Ovary (tissue), 9 donors: ENCODE measurements around the gene ZCCHC2. TPM values are rescaled to one million over a fixed set of nuclear protein-coding genes. Genes with fewer than 3 reads are reported as not detected.

Experiments used
- DNase-seq, 5 donors: peaks; one replicate each; pipeline ENCODE4 v3.0.0-alpha.2; 2019 to 2020
- H3K27ac ChIP-seq, 2 donors: fragments of 200-600 bp; one replicate each; pipeline versions ENCODE4 v1.5.1 to v1.8.0; 2019 to 2022
- H3K27me3 ChIP-seq: fragments of 200-600 bp; one replicate; pipeline ENCODE4 v1.8.0; 2022
- H3K36me3 ChIP-seq: fragments of 200-600 bp; sonication (generic); one replicate; pipeline ENCODE4 v1.5.1; 2019
- H3K4me1 ChIP-seq: one replicate; pipeline ENCODE4 v1.8.1; 2013; ENCODE audit warnings: mild to moderate bottlenecking, moderate library complexity; ENCODE audit not compliant: insufficient read depth
- H3K4me3 ChIP-seq: fragments of 200-600 bp; sonication (generic); one replicate; pipeline ENCODE4 v1.5.1; 2017
- H3K9me3 ChIP-seq, 2 donors: fragments of 200-600 bp in 1 of 2; sonication (generic) in 1 of 2; one replicate each; pipeline versions ENCODE4 v1.5.1 to v1.8.1; 2013 to 2019; ENCODE audit warnings: mild to moderate bottlenecking in 1 of 2, moderate library complexity in 1 of 2
- EP300 ChIP-seq: sonication (generic); formaldehyde crosslinking; IDR thresholded peaks from one replicate; pipeline ENCODE4 v1.6.1; 2017; ENCODE audit warnings: antibody characterized with exemption
- POLR2A ChIP-seq: fragments of 450-650 bp; IDR thresholded peaks from one replicate; pipeline ENCODE4 v1.6.1; 2017; ENCODE audit warnings: antibody characterized with exemption, mild to moderate bottlenecking, moderate library complexity
- WGBS, 3 donors: extraction: QIAGEN DNeasy Blood & Tissue Kit in 1 of 3; methylation state at CpG; one replicate each; pipeline versions ENCODE4 v1.1.5 to v1.1.7; 2013 to 2017; 5-methylcytosine and 5-hydroxymethylcytosine counted together
- intact Hi-C, 4 donors: fragments of 100-400 bp; cut with DNase I; formaldehyde crosslinking; loops; one replicate each; pipeline versions ENCODE4 v1.11.0 to v1.15.1; 2022 to 2023
- polyA plus RNA-seq, 2 donors: library from polyadenylated mRNA; stranded (reverse); fragments of 200-250 nt in 1 of 2; fragments of 350-450 nt in 1 of 2; fragmentation: Illumina TruSeq in 1 of 2; extraction: RNeasy Lipid Tissue Mini Kit (QIAGEN cat#74804) in 1 of 2; gene quantifications; one replicate each; pipeline ENCODE4 v1.2.3, GENCODE V29; 2013 to 2014
- total RNA-seq, 7 donors: library from RNA; depleted of rRNA in 2 of 7; stranded (reverse); fragments of >200 nt in 2 of 7; fragmentation: NEBNext Ultra II Directional in 3 of 7; extraction: Animal tissue kit (Norgen Biotek cat#: 25700) in 3 of 7; gene quantifications; one replicate each; pipeline versions ENCODE4 v1.1.0 to v1.2.4, GENCODE V29; 2016 to 2023
- TF ChIP-seq, protein P1 (sequence below), 3 donors: fragments of 450-650 bp in 2 of 3; fragments of 200-600 bp in 1 of 3; IDR thresholded peaks; one replicate each; pipeline versions ENCODE4 v1.5.1 to v1.8.0; 2016 to 2022; ENCODE audit warnings: antibody characterized with exemption in 3 of 3, mild to moderate bottlenecking in 1 of 3
- donor health status: DM: no; HTN: no; CAD: no; lungs with moderate emphysema.
- donor health status: DM: no; HTN: no; CAD: no.
- donor health status: Bipolar disorder and iron deficiency.
- donor health status: DM: yes; HTN: yes; CAD: no.
- donor health status: DM: no; HTN: no; CAD: no.
- donor health status: DM: yes; HTN: yes; CAD: no.

Gene ZCCHC2
- total and polyA plus RNA-seq, 9 donors, result 7.7 to 24.5 (median 21.9) TPM

DNA sequence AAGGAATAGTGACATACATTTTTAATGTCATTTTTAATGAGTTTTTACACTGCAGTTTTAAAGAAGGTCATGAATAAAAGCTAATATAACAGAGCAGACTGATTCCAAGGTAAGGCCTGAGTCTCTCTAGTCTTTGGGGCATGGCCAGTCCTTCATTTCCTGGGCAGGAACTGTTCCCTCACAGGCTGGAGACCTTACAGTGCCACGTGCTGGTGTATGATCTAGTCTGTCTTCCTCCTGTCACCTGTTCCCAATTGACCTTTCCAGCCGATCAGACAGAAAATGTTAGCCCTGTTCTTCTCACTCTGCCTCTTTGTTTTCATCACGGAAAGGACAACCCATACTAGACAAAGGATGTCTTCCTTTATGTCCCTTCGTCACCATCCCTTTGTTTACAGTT is 33.6 kb downstream of the ZCCHC2 start:
- WGBS, 3 donors, result 84 to 88% (median 87%) methylated on average over 4 of the region's 4 CpGs
- intact Hi-C loops, result no loop called here
- TF ChIP-seq, protein P1, sequence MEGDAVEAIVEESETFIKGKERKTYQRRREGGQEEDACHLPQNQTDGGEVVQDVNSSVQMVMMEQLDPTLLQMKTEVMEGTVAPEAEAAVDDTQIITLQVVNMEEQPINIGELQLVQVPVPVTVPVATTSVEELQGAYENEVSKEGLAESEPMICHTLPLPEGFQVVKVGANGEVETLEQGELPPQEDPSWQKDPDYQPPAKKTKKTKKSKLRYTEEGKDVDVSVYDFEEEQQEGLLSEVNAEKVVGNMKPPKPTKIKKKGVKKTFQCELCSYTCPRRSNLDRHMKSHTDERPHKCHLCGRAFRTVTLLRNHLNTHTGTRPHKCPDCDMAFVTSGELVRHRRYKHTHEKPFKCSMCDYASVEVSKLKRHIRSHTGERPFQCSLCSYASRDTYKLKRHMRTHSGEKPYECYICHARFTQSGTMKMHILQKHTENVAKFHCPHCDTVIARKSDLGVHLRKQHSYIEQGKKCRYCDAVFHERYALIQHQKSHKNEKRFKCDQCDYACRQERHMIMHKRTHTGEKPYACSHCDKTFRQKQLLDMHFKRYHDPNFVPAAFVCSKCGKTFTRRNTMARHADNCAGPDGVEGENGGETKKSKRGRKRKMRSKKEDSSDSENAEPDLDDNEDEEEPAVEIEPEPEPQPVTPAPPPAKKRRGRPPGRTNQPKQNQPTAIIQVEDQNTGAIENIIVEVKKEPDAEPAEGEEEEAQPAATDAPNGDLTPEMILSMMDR (IDR thresholded peaks at IDR 0.05), result no peak
- no peak for TF ChIP-seq EP300
- no peak for TF ChIP-seq POLR2A
- no peaks in the 10 kb centered on the region for H3K27me3 ChIP-seq
- H3K36me3 ChIP-seq, result no peaks in the 10 kb centered on the region
- no peak overlapping the region for H3K4me3 ChIP-seq
- no peak overlapping the region for H3K27ac ChIP-seq
- H3K4me1 ChIP-seq, result no peaks in the 10 kb centered on the region
- H3K9me3 ChIP-seq, result no peaks in the 10 kb centered on the region
- DNase-seq, result no peak

DNA sequence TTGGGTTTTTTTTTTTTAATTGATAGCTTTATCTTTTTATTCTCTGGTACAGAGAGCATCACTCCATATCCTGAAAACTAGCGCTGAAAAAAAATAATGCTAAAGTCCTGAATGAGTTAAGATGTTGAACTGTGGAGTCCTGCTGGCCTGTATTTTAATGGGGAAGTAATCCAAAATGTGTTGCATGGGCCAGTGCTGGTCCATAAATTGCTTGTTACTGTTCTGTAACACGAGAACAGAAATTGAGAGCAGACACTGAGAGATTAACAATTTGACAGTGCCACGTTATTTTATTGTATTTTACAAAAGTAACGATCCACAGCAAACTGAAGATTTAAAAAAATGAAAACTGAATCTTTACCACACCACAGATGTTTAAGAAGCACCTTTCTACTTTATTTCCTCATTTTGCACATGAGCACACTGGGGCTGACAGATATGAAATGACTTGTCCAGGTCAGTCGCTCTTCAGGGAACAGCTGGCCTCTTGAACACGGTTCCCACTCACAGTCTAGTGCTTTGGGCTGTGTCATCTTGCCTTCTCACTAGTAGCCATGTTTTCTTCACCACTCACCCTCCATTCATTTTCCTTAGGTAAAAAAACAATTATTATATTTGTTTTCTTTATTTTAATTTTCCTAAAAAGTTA is 35.3 kb downstream of the ZCCHC2 start:
- H3K36me3 ChIP-seq, result no peaks in the 10 kb centered on the region
- TF ChIP-seq POLR2A (no peak), EP300 (no peak)
- TF ChIP-seq, protein P1 (IDR thresholded peaks at IDR 0.05), result no peak
- H3K27ac ChIP-seq, result no peak overlapping the region
- no peaks in the 10 kb centered on the region for H3K27me3 ChIP-seq
- DNase-seq, result no peak
- no peaks in the 10 kb centered on the region for H3K9me3 ChIP-seq
- no peaks in the 10 kb centered on the region for H3K4me1 ChIP-seq
- 91 to 94% (median 92%) methylated on average over 6 of the region's 6 CpGs for WGBS, 3 donors
- intact Hi-C loops, result no loop called here
- H3K4me3 ChIP-seq, result no peak overlapping the region

DNA sequence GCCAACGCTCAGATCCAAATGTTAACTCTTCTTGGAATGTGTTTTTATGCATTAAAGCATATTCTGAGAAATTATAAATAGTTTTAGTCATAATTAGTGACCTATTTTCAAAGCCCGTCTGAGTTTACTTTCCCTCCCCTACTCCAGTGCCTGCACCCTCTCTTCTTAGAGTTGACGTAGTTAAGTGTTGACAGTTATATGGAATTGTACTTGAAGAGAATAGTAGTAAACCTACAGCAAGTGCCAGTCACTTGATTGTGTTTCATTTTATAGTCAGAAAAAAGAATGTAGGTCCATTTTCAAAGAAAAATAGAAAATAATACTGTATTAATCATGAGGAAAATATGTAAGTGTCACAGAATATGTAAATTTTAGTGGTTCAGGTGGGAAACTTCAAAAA is 41.2 kb downstream of the ZCCHC2 start:
- Histone ChIP-seq H3K36me3 (peaks cover 2% of the 10 kb centered on the region), H3K27me3 (no peaks in the 10 kb centered on the region), H3K9me3 (no peaks in the 10 kb centered on the region), H3K4me3 (no peak overlapping the region), H3K4me1 (no peaks in the 10 kb centered on the region), H3K27ac (no peak overlapping the region)
- intact Hi-C loops, result no loop called here
- TF ChIP-seq, protein P1 (IDR thresholded peaks at IDR 0.05), result no peak
- no peak for TF ChIP-seq EP300
- TF ChIP-seq POLR2A, result no peak
- DNase-seq, result no peak
- 94 to 95% (median 94%) methylated on average over 3 of the region's 3 CpGs for WGBS, 3 donors

DNA sequence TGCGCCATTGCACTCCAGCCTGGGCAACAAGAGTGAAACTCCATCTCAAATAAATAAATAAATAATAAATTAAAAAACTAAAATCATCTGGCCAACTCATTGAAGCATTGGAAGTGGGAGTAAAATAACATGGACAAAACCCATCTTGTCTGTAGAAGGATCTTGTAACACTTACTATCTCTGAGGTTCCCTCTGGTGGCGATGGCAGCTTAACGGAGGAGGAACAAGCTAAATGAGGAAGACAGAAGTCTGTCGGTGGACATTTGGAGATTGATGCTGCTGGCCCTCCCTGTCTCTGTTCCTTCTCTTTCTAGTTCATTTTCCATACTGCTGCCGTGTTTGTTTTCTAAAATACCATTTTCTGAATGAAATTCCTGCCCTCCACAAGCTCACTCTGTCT is 43.4 kb downstream of the ZCCHC2 start:
- intact Hi-C loops, result no loop called here
- TF ChIP-seq, protein P1 (IDR thresholded peaks at IDR 0.05), result no peak
- no peak for TF ChIP-seq POLR2A
- Histone ChIP-seq H3K4me1 (no peaks in the 10 kb centered on the region), H3K36me3 (peaks cover 2% of the 10 kb centered on the region), H3K4me3 (no peak overlapping the region), H3K27me3 (no peaks in the 10 kb centered on the region), H3K27ac (no peak overlapping the region), H3K9me3 (no peaks in the 10 kb centered on the region)
- no peak for DNase-seq
- 61 to 79% (median 66%) methylated on average over 5 of the region's 5 CpGs for WGBS, 3 donors
